HG03442 (cell line): Measurements from ENCODE around the gene SMARCD1.
"Not testable (repeated sequence)": the region's sequence is repeated elsewhere in the genome, so short reads cannot be mapped to it uniquely, and the experiment has no call there.

ENCODE experiments used
- ATAC-seq: cut with Tn5 transposase; IDR thresholded peaks from one replicate; pipeline ENCODE4 v1.9.1; 2021; ENCODE audit warnings: mild to moderate bottlenecking, moderate library complexity; ENCODE audit not compliant: unreplicated experiment

SMARCD1 gene

DNA sequence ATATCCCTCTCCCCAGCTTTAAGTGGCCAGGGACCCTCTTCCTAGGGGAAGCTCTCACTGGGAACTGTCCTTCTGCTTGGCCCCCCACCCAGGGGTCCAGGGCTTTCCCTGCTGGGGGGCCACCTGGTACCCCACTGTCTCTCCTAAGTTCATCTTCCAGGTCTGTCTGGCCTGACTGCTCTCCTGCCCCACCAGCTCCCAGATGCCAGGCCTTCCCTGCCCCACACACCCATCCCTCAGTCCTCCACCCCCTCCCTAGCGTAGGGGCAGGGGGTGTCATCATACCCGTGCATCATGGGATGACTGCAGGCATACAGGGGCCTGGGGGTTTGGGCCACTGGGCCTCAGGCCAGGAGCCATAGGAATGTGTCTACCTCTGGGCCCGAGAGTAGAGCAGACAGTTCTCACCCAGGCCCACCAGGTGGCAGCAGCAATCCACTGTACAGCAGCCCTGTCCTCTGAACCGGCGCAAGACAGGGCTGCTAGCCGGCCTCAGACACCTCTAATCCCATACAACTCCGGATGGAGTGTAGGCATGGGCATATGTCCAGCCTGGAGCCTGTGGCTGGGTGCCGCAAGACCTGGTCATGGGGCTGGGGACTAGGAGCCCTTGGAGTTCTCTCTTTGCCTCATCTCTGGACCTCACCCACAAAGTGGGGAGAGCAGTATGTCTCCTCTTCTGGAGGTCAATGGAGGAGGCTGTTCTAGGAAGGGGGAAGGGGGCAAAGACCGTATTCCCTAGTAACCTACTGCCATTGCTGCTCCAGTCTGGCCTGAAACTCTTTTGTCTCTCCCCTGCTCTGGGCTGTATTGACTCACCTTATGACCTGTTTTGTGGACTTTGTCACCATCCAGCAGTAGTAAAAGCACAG is 10.0 kb upstream of the SMARCD1 start:
- ATAC-seq: peak; percentile 87

DNA sequence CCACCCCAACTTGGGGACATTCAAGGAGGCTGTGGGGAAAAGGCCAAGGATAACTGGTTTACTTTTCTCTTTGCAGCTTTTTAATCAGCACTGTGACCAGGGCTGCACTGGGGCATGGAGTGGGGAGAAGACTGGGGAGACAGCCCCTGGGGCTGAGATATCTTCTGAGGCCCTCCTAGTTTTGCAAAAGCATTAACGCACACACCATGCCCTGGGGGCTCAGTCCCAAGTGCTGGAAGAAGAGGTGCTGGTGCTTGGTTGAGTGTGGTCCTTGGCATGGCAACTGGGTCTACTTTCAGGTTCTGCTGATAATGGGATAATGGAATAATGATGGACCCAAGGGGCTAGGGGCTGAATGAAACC is 9.4 kb upstream of the SMARCD1 start:
- no peak for ATAC-seq

DNA sequence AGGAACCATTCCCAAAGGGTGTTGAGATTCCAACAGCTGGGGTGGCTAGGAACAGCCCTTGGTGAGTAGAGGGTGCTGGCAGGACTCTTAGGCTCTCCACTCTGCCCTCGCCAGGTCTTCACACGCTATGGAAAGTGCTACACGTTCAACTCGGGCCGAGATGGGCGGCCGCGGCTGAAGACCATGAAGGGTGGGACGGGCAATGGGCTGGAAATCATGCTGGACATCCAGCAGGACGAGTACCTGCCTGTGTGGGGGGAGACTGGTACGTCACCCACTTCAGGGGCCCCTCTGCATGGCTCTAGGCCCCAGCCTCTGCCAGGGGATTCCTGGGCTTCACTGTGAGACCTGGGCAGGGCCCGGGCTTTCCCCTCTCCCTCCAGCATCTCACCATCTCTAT is 8.0 kb upstream of the SMARCD1 start:
- no peak for ATAC-seq

DNA sequence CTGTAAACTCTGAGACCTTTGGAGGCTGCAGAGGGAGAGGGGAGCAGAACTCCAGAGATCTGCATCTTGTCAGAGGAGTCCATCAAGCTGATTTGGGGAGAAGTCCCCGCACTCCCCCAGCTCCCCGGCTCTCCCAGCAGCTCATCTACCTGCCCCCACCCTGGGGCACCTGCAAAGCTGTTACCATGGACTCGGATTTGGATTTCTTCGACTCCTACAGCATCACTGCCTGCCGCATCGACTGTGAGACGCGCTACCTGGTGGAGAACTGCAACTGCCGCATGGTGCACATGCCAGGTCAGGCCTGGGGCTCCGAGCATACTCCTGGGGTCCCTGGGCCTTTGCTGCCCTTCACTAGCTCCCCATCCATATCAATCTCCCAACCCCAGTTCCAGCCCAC is 6.9 kb upstream of the SMARCD1 start:
- ATAC-seq: no peak

DNA sequence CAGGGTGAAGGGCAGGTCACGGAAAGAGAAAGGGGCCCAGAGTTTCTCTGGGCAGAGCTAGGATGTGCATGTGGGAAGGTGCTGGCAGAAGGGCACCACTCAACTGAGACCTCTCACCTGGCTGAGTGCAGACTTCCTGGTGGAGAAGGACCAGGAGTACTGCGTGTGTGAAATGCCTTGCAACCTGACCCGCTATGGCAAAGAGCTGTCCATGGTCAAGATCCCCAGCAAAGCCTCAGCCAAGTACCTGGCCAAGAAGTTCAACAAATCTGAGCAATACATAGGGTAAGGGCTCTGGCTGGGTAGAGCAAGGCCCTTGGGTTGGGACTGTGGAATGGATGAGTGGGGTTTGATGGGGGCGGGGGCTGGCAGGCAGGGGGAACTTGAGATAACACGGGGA is 5.4 kb upstream of the SMARCD1 start:
- ATAC-seq: no peak

DNA sequence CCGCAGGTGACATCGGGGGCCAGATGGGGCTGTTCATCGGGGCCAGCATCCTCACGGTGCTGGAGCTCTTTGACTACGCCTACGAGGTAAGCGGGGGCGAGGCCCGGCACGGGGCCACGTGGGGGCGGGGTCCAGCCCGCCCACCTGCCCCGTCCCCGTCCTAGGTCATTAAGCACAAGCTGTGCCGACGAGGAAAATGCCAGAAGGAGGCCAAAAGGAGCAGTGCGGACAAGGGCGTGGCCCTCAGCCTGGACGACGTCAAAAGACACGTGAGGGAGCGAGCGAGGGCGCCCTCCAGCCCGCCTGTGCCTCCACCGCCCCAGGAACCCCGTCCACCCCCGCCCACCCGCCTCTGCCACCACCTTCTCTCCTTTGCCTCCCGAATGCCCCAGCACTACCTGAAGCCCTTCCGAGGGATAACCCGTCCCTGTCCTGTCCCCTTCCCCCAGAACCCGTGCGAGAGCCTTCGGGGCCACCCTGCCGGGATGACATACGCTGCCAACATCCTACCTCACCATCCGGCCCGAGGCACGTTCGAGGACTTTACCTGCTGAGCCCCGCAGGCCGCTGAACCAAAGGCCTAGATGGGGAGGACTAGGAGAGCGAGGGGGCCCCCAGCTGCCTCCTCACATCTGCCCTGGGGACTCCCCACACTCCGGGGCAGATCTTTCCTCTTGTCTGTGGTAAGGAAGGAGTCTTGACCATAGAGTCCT is 3.9 kb upstream of the SMARCD1 start:
- no peak for ATAC-seq

DNA sequence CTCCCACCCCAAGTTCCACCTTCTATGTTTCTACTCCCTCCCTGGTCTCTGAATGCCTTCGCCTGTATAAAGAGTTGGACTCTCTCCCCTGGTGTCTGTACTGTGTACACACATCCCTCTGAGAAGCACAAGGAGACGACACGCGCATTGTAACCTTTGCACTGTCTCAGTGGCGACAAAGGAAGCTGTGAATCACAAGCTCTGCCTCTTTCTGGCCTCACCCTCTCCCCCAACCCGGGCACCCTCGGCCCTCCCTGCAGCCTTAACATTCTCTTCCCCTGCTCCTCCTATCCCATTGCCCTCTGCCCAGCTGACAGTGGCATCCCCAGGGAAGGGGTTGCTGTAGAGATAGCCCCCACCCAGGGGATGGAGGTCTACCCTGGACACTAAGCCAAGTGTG is 2.5 kb upstream of the SMARCD1 start:
- no peak for ATAC-seq

DNA sequence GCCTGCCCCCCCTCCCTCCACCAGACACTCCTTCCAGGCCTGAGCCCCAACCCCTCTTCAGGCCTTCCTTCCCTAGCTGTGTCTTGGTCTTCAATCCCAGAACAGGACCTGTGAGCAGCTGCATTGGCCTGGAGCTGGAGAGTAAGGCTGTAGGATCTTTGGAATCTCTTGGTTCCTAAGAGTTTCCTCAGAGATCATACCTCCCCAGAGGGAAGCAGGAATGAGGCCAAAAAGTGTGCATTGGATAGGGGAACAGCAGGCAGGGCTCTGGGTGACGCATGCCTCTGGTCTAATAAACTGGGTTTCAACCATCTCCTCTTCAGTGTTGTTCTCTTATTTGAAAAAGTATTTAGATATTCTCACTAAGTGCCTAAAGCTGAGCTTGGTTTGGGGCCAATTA is 1.8 kb upstream of the SMARCD1 start:
- ATAC-seq: no peak

DNA sequence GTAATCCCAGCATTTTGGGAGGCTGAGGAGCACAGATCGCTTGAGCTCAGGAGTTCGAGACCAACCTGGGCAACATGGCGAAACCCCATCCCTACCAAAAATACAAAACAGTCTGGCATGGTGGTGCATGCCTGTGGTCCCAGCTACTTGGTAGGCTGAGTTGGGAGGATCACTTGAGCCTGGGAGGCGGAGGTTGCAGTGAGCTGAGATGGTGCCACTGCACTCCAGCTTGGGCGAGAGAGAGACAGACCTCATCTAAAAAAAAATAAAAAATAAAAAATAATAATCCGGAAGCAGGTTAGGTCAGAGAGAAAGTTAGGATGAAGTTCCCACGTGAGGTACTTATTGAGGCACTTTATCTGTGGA is 750 bp upstream of the SMARCD1 start:
- ATAC-seq: not testable (repeated sequence)

DNA sequence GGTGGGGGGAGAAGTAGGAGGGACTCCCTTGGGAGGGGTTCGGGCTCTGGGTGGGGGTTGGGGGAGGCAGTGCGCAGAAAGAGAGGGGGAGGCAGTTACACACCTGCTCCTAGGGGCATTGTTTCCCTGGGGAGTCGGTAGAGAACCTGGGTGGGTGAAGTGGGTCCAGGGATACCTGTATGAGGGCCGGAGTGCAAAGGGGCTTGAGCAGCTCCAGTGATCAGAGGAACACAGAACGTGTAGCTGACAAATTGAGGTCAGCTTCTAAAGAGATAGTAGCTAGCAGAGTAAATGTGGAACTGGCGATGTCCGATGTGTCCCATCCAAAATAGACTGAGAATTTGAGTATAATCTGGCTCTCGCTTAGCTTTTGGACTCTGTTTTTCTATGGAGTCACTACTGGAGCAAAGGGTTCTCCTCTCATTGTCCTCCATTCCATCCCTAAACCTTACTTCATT is 502 bp downstream of the SMARCD1 start:
- no peak for ATAC-seq

DNA sequence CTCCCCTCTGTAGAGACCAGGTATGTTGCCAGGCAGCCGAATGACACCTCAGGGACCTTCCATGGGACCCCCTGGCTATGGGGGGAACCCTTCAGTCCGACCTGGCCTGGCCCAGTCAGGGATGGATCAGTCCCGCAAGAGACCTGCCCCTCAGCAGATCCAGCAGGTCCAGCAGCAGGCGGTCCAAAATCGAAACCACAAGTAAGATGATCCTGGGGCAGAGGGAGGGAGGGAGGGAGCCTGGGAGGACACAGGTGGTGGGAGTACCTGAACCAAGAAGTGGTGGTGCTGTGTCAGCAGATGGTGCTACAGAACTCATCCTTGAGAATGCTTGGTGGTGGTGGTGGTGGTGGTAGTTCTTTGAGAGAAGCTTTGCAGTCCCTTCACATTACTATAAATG is 1.0 kb downstream of the SMARCD1 start:
- ATAC-seq: no peak

DNA sequence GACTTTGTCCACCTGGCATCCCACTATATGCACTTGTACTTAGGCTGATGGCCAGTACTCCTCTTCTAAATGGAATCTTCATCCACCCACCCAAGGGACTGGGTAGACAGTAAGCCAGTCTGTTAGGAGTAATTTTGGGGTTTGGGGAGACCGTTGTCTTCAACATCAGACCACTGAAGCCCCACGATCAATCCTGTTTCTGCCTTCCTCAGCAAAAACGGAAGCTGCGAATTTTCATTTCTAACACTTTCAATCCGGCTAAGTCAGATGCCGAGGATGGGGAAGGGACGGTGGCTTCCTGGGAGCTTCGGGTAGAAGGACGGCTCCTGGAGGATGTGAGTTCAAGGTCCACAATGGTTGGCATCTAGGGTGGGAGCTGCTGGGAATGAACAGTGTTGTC is 2.0 kb downstream of the SMARCD1 start:
- ATAC-seq: no peak

DNA sequence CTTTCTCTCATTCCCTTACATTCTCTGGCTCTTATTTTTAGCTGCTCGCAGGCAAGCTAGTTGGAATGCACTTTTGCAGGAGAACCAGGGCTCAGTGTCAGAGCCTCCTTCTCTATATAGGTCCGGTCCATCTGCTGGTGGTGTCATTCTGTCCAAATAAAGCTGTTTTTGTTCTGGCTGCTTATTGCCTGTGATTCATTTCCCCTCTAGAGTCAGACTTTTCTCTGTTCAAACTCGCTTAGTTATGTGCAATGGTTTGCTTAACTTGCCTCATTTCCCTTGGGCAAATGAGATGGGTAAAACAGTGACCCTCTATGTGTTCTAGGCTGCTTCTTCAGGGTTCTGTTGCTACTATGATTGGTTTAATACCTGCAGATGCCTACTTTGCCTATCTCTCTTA is 2.9 kb downstream of the SMARCD1 start:
- ATAC-seq: no peak

DNA sequence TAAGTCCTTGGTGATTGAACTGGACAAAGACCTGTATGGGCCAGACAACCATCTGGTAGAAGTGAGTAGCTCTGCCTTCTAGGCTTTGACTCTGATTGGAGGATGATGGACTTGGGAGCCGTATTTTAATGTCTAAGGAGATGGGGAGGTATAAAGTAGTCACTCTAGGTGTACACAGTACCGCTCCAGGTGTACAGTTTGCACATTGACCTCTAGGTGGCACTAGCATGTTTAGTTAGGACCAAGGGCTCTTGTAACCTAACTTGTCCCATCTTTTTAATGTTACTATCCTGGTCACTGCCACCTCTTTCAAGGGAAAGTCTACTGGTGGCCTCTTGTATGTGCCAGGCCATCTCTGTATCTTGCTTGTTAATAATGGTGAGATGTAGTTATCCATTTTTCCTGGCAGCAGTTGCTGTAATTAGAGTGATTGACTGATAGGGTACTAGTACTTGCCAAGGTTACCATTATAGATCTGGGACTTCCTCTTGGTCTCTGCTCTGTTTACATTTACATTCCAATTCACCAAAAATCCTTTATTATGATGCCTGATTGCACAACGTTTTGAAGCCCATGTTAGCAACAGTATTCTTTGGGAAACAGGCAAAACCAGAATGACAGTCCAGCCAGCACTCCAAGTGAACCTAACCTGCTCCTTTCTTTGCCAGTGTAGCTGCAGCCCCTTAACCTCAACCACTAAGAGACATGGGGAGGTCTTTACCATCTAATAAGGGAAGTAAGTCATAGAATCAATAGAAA is 3.6 kb downstream of the SMARCD1 start:
- no peak for ATAC-seq

DNA sequence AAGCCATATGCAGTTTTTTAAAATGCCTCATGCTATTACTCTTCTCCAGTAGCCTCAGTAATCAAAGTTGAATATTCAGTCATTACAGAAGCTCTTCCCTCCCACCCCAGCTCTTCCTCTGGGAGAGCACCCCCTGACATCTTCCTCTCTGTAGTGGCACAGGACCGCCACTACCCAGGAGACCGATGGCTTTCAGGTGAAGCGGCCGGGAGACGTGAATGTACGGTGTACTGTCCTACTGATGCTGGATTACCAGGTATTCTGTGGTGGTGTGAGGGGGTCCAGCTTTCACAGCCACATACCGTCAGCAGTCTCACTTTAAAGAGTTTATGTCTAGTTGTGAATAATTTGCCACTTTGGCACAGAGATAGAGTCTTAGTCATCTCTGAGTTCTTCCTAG is 4.6 kb downstream of the SMARCD1 start:
- no peak for ATAC-seq

DNA sequence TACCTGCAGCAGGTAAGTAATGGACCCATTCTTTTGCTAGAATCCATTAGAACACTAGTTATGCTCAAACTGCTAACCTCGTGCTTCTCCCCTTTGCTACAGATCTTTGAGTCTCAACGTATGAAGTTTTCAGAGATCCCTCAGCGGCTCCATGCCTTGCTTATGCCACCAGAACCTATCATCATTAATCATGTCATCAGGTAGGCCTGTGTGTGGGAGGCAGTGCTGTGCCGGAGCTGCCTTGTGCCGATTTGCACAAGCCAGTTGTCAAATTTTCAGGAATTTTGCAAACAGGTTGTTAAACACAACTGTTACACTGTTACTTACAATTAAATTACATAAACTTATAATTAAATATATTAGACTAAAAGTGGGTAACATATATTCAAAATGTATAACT is 5.2 kb downstream of the SMARCD1 start:
- ATAC-seq: no peak

DNA sequence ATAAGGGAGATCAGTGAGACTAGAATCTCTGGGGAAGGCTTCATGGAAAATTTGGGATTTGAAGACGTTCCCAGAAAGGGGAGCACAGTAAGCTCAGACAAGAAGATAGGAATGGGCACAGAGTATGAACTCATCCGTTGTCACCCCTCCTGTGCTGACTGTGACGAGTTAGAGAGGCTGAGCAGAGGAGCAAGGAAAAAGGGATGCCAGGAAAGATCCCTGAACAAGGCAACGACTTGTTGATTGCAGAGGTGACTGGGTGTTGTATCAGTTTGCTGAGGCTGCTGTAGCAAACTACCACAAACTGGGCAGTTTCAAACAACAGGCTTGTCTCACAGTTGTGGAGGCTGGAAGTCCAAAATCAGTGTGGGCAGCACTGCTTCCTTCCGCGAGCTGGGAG is 12.8 kb downstream of the SMARCD1 start:
- no peak for ATAC-seq

DNA sequence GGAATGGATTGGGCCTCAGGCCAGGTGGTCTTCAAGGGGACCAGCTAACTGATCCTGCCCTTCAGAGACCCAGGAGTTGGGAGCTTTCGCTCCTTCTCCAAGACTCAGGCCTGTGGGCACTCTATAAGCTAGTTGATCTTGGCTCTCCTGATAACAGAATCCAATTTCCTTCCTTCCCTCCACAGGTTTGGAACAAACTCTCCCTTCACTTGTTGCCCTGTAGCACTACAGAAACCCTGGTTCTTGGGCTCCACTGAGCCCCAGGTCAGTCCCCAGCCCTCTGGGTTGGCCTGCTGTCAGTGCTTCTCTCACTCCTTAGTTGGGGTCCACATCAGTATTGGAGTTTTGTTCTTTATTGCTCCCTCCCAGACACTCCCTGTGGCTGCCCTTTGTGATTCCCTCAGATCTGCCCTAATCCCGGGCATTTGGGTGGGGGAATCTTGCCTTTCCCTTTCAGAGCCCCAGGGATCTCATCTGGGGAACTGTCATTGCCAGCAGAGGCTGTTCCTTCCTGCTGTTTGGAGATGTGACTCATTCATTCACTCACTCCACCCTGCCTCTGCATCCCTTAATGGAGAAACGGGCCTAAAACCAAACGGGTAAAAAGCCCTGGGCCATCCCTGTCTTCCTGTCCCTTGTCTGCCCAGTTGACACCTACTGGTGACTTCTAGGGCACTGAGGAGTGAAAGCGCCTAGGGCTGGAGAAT is 14.3 kb downstream of the SMARCD1 start:
- no peak for ATAC-seq

DNA sequence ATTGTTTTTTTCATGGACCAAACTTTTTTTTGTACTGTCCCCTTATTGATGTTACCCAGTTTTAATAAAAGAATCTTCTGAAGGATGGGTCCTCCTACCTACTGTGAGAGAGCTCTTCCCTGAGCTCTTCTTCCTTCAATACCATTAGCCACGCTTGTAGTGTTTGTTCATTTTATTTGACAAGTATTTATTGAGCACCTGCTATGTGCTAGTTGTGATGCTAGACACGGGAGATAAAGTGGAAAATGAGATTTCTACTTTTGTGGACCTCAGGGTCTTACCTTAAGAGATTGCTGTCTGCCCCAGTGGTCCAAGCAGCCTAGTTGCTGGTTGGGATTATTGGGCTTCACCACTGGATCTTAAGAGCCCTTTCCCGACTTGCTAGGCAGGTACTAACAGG is 15.4 kb downstream of the SMARCD1 start:
- ATAC-seq: no peak

DNA sequence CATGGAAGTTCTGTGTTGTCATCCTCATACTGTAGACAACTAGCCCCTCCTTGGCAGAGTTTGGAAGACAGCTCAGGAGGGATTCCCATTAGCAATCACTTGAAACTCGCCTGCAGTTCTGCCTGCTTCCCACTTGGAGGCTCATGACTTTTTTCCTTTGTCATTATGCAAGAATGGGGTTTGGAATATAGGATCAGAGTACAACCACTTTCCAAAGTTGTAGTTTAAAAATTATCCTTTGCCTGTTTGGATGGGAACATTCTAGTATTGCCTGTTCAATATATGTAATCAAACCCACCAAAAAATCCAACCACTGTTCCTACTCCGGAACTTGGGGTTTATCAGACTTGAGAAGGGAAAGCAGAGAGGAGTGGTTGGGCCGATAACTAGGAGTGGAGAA is 16.5 kb downstream of the SMARCD1 start:
- no peak for ATAC-seq

DNA sequence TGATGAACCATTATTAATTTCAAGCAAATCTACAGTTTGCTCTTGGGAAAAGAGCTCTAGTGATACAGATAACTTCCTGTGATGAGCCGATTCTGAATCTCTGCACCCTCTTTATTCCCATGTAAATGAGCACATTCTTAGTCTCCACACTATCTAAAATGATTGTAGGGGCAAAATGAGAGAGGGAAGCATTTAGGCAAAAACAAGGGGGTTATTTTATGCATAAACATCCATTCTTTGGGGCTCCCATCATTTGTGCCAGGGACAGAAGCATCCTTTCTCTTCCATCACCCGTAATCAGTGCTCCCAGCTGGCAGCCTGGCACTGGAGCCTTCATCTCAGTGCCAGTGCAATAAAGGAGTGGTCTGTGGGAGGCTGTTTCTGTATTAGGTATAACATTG is 17.0 kb downstream of the SMARCD1 start:
- ATAC-seq: no peak
